ENCODE results near the gene CDK15. TPM values are rescaled to one million over a fixed set of nuclear protein-coding genes. Genes with fewer than 3 reads are reported as not detected.

Gene CDK15
- total and polyA plus RNA-seq, 9 of the 15 experiments (the other 6 are each of a cell fraction or from before 2014, with no cell fraction given) = not detected

DNA sequence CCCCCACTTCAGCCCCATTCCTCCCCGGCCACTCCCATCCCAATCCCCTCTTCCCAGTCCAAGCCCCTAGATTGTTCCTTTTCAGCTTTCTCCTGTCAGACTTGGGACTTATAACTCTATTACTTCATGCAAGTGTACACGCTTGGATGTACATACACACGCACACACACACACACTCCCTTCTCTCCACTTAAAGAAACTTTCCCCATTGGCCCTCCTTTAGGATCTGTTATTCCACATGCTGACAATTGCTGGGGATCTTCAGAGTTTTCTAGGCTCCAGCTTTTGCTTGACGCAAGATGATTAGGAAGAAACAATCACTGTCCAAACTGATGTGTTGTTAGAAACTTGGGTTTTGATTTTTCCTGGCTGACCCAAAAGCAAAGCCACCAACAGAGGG, 75.4 kb downstream of the CDK15 start:
- Histone ChIP-seq H3K9me3 (replicated peaks; ENCODE audit: control insufficient read depth, insufficient read depth, low read depth, low read length) (no peaks in the 10 kb centered on the region), H2AFZ (ENCODE audit: low read depth, low read length) (no peak overlapping the region), H3K4me1 (replicated peaks in 1 of 2; ENCODE audit: control insufficient read depth in 2 of 2, insufficient read depth in 2 of 2, low read length in 2 of 2) (peaks cover 3 to 5% of the 10 kb centered on the region in 2 experiments; a peak in 3 of 5 replicates), H3K79me2 (ENCODE audit: control insufficient read depth, insufficient read depth, low read length) (no peaks in the 10 kb centered on the region), H3K36me3 (ENCODE audit: control insufficient read depth, insufficient read depth, low read length) (no peaks in the 10 kb centered on the region), H3K4me2 (ENCODE audit: insufficient read depth, low read length) (no peak overlapping the region), H3K27me3 (ENCODE audit: control insufficient read depth in 2 of 2, insufficient read depth in 2 of 2, low read length in 2 of 2) (peaks cover 18 to 30% of the 10 kb centered on the region in 2 experiments; a peak in 3 of 5 replicates), H3K27ac (ENCODE audit: extremely low read depth, low read depth, low read length) (no peak overlapping the region), H3K9me1 (ENCODE audit: control insufficient read depth, insufficient read depth, low read length) (no peaks in the 10 kb centered on the region), H3K9ac (ENCODE audit: insufficient read depth in 1 of 2, low read depth in 2 of 2, low read length in 2 of 2) (no peak overlapping the region), H3K4me3 (no peak overlapping the region), H4K20me1 (replicated peaks; ENCODE audit: control insufficient read depth, insufficient read depth, low read length) (no peaks in the 10 kb centered on the region)
- DNase-seq (ENCODE audit: extremely low read depth in 1 of 4, low spot score in 3 of 4) (no peak), ATAC-seq (no peak), FAIRE-seq (no peak)
- no TSS peak for BruUV-seq (replicated peaks)
- 24% methylated on average over 4 of the region's 4 CpGs for WGBS (ENCODE audit: insufficient coverage, low coverage, missing lambda C conversion rate)
- no peak for TF ChIP-seq SETDB1 (IDR thresholded peaks at IDR 0.05; ENCODE audit: low read length)
- TF ChIP-seq ZNF146 (CRISPR knock-in tag; IDR thresholded peaks at IDR 0.05; ENCODE audit: unreplicated experiment) = no peak
- intact Hi-C loops (cut with micrococcal nuclease) = no loop called here
- ChIA-PET CTCF (ENCODE audit: low intra/inter-chr PET ratio) (no interaction called here), POLR2A (no interaction called here)
- in situ Hi-C loops (cut with MboI) = no loop called here

DNA sequence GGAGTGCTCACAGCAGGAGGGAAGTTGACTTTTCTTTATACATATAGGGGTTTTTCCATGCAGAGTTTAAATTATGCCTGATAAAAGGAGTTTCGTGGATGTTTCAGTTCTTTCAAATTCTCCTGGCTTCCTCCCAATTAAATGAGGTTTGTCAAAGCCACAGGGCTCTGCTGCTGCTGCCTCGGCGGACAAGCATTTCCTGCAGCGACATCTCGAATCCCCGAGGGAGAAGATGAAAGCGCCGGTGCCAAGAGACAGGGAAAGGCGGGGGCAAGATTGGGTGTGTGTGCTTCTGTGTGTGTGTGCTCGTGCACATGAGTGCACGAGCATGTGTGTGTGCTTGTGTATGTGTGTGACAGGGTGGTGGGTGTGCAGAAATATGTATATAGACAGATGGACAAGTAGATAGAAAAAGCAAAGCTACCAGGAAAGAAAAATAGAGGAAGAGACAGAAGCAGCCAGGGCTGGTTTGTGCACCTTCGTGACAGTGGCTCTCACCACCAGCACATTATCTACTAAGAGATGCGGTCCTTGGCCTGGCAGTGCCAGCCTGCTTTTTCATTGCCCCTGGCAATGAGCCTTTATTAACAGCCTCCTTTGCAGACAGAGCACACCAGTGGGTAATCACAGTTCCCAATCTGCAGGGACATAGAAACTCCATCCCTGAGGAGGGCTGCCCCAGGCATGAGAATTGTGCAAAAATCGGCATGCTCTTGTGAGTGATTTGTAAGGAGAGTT, 76.2 kb downstream of the CDK15 start:
- Histone ChIP-seq H4K20me1 (replicated peaks; ENCODE audit: control insufficient read depth, insufficient read depth, low read length) (no peaks in the 10 kb centered on the region), H3K36me3 (ENCODE audit: control insufficient read depth, insufficient read depth, low read length) (no peaks in the 10 kb centered on the region), H3K4me3 (no peak overlapping the region), H3K79me2 (ENCODE audit: control insufficient read depth, insufficient read depth, low read length) (no peaks in the 10 kb centered on the region), H3K4me2 (ENCODE audit: insufficient read depth, low read length) (no peak overlapping the region), H2AFZ (ENCODE audit: low read depth, low read length) (no peak overlapping the region), H3K9me1 (ENCODE audit: control insufficient read depth, insufficient read depth, low read length) (no peaks in the 10 kb centered on the region), H3K4me1 (replicated peaks in 1 of 2; ENCODE audit: control insufficient read depth in 2 of 2, insufficient read depth in 2 of 2, low read length in 2 of 2) (peaks cover 3 to 5% of the 10 kb centered on the region in 2 experiments; a peak in 3 of 5 replicates), H3K9ac (ENCODE audit: insufficient read depth in 1 of 2, low read depth in 2 of 2, low read length in 2 of 2) (no peak overlapping the region), H3K9me3 (replicated peaks; ENCODE audit: control insufficient read depth, insufficient read depth, low read depth, low read length) (no peaks in the 10 kb centered on the region), H3K27me3 (ENCODE audit: control insufficient read depth in 2 of 2, insufficient read depth in 2 of 2, low read length in 2 of 2) (peaks cover 18 to 30% of the 10 kb centered on the region in 2 experiments; a peak in 3 of 5 replicates), H3K27ac (ENCODE audit: extremely low read depth, low read depth, low read length) (no peak overlapping the region)
- in situ Hi-C loops (cut with MboI) (no loop called here), intact Hi-C loops (cut with micrococcal nuclease) (no loop called here)
- DNase-seq (ENCODE audit: extremely low read depth in 1 of 4, low spot score in 3 of 4) = no peak
- no peak for ATAC-seq
- WGBS (ENCODE audit: insufficient coverage, low coverage, missing lambda C conversion rate) = under 1% methylated on average over 11 of the region's 14 CpGs
- no TSS peak for BruUV-seq (replicated peaks)
- FAIRE-seq = no peak
- TF ChIP-seq POLR2A (conservative IDR thresholded peaks at IDR 0.05) = no peak
- TF ChIP-seq, protein P1, sequence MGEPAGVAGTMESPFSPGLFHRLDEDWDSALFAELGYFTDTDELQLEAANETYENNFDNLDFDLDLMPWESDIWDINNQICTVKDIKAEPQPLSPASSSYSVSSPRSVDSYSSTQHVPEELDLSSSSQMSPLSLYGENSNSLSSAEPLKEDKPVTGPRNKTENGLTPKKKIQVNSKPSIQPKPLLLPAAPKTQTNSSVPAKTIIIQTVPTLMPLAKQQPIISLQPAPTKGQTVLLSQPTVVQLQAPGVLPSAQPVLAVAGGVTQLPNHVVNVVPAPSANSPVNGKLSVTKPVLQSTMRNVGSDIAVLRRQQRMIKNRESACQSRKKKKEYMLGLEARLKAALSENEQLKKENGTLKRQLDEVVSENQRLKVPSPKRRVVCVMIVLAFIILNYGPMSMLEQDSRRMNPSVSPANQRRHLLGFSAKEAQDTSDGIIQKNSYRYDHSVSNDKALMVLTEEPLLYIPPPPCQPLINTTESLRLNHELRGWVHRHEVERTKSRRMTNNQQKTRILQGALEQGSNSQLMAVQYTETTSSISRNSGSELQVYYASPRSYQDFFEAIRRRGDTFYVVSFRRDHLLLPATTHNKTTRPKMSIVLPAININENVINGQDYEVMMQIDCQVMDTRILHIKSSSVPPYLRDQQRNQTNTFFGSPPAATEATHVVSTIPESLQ (CRISPR knock-in tag; IDR thresholded peaks at IDR 0.05) = no peak
- TF ChIP-seq CREB1 (IDR thresholded peaks at IDR 0.05) = no peak
- no peak for TF ChIP-seq CREB1 (CRISPR knock-in tag; IDR thresholded peaks at IDR 0.05)
- TF ChIP-seq, protein P2, sequence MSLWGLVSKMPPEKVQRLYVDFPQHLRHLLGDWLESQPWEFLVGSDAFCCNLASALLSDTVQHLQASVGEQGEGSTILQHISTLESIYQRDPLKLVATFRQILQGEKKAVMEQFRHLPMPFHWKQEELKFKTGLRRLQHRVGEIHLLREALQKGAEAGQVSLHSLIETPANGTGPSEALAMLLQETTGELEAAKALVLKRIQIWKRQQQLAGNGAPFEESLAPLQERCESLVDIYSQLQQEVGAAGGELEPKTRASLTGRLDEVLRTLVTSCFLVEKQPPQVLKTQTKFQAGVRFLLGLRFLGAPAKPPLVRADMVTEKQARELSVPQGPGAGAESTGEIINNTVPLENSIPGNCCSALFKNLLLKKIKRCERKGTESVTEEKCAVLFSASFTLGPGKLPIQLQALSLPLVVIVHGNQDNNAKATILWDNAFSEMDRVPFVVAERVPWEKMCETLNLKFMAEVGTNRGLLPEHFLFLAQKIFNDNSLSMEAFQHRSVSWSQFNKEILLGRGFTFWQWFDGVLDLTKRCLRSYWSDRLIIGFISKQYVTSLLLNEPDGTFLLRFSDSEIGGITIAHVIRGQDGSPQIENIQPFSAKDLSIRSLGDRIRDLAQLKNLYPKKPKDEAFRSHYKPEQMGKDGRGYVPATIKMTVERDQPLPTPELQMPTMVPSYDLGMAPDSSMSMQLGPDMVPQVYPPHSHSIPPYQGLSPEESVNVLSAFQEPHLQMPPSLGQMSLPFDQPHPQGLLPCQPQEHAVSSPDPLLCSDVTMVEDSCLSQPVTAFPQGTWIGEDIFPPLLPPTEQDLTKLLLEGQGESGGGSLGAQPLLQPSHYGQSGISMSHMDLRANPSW (CRISPR knock-in tag; IDR thresholded peaks at IDR 0.05) = no peak
- TF ChIP-seq CC2D1A (IDR thresholded peaks at IDR 0.05) = no peak
- TF ChIP-seq CBFA2T3 (IDR thresholded peaks at IDR 0.05) = no peak
- ChIA-PET CTCF (ENCODE audit: low intra/inter-chr PET ratio) (no interaction called here), POLR2A (no interaction called here)

Data from K562 (cell line).